NCI-H2196 (cell line): ENCODE data around the gene SMOC1.

Experiments used
- DNase-seq: peaks from one replicate; lab custom pipeline; 2025; ENCODE audit not compliant: unreplicated experiment; lab: John Stamatoyannopoulos, UW

SMOC1 gene, protein sequence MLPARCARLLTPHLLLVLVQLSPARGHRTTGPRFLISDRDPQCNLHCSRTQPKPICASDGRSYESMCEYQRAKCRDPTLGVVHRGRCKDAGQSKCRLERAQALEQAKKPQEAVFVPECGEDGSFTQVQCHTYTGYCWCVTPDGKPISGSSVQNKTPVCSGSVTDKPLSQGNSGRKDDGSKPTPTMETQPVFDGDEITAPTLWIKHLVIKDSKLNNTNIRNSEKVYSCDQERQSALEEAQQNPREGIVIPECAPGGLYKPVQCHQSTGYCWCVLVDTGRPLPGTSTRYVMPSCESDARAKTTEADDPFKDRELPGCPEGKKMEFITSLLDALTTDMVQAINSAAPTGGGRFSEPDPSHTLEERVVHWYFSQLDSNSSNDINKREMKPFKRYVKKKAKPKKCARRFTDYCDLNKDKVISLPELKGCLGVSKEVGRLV

DNA sequence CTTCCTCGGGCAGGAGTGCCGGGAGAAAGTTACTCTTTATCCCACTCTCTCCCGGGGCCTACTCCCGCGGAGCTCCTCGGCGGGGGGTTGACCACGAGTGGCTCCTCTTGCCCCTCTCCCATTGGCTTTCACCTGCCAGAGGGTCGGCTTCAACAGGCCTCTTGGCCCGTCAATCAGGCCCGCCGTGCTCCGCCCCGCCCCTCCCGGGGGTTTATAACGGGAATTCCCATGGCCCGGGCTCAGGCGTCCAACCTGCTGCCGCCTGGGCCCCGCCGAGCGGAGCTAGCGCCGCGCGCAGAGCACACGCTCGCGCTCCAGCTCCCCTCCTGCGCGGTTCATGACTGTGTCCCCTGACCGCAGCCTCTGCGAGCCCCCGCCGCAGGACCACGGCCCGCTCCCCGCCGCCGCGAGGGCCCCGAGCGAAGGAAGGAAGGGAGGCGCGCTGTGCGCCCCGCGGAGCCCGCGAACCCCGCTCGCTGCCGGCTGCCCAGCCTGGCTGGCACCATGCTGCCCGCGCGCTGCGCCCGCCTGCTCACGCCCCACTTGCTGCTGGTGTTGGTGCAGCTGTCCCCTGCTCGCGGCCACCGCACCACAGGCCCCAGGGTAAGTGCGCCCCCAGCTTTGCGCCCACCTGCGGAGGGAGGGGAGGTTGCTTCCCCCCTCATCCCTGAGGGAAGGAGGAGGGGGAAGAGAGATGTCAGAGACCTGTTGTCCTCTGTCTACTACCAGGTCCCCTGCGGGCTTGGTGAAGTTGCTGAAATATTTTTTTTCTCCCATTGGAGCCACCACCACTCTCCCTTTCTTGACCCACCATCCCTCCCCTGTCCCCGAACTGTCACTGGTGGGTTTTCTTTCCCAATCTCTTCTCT, at the start of gene SMOC1:
Gene SMOC1, plus strand, starts transcription at position 242 of the 869 bp plus-strand sequence. Its CDS starts 263 bp downstream, at position 505.
- DNase-seq, result peak; percentile 95

GRCh38 chr14:69838881-69839416, 40.3 kb upstream of the SMOC1 start:
- DNase-seq, result no peak

- no peak for DNase-seq
Observed at GRCh38 chr14:69839661-69840060, 39.6 kb upstream of the SMOC1 start.

DNA sequence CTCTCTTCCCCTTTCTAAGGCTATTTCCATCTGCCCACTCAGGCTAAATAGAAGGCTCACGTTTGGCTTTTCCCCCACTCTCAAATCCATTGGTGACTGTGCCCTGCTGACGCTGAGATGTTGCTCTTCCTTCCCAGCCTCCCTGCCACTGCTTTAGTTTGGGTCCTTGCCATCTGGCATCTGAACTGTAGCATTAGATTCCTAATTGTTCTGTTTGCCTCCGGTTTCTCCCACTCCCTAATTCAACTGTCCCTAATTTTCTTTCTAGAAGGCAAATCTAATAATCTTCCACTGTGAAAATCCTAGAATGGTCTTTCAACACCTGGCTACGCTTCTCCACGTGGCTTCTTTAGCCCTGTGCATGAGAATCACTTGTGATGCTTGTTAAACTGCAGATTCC, 37.6 kb upstream of the SMOC1 start:
- no peak for DNase-seq

- DNase-seq, result no peak
Observed at GRCh38 chr14:69842686-69843420, 36.4 kb upstream of the SMOC1 start.

GRCh38 chr14:69844171-69844570, 35.0 kb upstream of the SMOC1 start:
- DNase-seq, result no peak

GRCh38 chr14:69845050-69845581, 34.1 kb upstream of the SMOC1 start:
- no peak for DNase-seq

DNA sequence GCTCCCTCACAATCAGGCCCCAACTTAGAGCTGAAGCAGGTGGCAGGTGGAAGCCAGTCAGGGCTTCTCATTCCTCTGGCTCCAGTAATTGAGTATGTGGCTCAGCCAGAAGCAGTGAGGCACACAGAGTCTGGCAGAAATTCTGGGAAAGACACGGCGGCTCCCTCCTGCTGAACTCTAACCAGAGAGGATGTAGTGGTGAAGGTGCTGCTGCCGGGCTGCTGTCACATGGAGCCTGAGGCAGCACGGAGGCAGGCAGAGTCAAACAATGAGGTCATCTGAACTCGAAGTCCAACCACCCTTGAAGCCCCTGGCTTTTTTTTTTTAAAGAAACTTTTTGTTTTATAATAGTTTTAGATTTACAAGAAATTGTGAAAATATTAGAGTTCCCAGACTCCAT, 33.4 kb upstream of the SMOC1 start:
- DNase-seq, result peak; percentile 18

DNA sequence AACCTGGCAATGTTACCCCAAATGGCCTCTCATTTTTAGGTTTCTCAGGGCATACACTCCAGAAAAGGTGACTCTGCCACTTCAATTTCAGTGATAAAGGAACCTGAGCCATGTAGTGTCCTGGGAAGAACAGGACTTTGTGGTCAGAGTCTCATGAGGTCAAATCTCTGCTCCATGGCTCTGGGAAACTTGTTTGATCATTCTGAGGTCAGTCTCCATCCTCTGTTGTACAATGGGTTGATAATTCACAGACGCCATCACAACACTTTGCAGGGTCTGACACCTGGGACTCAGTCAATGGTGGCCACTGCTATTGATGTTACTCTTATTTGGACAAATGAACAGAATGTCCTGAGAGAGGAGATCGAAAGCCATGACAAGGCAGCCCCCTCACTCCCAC, 31.1 kb upstream of the SMOC1 start:
- no peak for DNase-seq

- peak; percentile 69 for DNase-seq
Observed at GRCh38 chr14:69848903-69849391, 30.3 kb upstream of the SMOC1 start.

DNA sequence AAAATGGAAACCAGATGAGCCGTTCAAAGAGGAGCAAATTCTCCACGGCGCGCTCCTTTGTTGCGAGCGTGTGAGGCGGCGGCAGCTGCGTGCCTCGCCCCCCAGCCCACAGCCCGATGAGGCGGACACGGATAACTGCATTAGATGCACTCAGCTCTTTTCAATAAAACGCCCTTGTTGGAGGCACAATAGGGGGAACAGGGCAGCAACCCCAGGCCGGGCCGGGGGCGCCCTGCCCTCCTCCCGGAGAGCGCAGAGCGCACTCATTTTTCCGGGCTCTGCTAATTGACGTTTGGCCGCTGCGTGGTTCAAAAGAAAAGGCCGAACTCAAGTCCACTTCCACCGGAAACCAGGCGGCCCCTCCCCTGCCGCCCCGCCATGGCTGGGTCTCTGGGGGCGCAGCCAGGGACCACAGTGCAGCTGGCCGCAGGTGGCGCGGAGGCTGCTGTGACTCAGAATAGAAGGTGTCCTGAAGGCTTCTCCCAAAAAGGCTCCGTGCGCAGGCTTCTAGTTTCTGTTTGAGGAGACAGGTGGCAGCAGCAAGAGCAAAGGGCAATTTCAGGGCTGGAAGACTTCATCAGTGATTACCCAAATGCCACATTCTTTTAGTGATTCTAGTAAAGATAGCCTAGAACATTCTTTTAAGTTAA, 29.0 kb upstream of the SMOC1 start:
- DNase-seq, result no peak

GRCh38 chr14:69850736-69851112, 28.5 kb upstream of the SMOC1 start:
- DNase-seq, result no peak

GRCh38 chr14:69852531-69853321, 26.5 kb upstream of the SMOC1 start:
- no peak for DNase-seq

DNA sequence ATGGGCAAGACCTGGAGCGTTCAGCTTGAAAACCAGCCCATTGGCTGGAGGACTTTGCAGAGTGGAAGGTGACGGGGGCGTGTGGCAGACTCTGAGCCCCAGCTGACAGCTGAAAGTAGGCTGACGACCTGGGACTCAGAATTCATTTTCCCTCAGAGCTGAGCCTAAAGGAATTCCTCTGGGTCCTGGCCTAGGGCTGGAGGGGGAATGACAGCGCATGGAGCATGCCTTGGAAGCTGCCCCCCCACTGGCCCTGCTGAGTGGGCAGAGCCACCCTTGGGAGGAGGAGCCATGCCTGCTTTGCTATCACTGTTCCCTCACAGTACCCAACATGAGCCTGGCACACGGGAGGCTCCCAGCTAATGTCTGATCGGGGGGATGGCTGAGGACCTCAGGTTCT, 25.4 kb upstream of the SMOC1 start:
- no peak for DNase-seq

DNA sequence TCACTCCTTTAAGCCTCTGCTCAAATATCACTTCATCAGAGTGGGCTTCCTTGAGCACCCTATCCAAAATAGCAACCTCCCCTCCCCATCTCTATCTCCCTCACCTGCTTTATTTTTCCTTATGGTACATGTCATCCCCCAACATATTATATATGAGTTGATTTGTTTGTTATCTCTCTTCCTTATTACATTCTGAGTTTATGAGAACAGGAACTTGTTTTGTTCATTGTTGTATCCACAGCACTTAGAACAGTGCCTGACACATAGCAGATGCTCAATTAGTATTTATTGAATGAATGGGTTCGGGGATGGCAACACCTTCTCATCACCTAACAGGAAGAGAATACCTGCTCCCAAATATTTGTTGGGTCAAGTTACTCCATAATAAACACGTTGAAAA, 24.6 kb upstream of the SMOC1 start:
- no peak for DNase-seq

DNA sequence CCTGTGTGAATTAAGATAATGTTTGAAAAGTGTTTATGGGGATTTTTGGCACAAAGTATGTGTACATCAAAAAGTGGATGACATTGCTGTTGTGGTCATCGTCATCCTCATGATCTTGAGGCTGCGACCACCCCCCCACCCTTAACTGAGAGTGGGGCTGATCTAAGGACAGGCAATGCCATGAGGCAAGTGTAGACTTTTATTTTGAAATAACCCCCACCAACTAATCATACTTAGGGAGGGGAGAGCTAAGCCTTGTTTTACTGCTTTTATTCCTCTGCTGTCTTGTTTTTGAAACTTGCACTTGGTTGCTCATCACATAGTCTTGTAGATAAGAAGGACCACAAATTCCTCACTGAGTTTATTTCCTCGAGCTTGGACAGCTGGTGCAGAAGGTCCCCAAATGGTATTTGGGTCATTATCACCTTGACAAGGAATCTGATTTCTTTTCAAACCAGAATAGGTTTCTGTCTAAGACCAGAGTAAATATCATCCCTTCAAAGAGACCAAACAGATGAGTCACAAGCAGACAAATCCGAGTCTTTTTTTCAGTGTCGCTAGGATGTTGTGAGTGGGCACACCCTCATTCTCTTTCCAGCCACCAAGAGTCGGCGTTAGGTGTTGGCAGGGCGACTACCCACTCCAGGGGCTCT, 23.9 kb upstream of the SMOC1 start:
- DNase-seq, result no peak

DNA sequence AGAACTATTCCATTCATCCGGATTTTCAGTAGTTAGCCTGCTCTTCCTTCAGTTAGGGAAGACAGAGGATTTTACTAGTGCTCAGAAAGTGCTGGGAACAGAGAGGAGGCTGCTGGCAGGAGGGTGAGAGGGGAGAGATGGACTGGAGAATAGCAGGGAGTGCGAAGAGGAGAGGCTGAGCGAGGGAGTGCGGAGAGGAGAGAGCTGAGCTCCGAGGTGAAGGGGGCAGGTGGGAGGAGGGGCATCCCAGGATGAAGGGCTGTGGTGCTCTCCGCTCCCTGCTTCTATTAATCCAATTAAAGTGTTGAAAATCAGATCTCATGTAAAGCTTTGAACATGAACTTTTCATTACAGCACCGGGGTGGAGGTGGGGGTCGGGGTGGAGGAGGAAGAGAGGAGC, 20.4 kb upstream of the SMOC1 start:
- no peak for DNase-seq

GRCh38 chr14:69859591-69859990, 19.6 kb upstream of the SMOC1 start:
- no peak for DNase-seq

DNA sequence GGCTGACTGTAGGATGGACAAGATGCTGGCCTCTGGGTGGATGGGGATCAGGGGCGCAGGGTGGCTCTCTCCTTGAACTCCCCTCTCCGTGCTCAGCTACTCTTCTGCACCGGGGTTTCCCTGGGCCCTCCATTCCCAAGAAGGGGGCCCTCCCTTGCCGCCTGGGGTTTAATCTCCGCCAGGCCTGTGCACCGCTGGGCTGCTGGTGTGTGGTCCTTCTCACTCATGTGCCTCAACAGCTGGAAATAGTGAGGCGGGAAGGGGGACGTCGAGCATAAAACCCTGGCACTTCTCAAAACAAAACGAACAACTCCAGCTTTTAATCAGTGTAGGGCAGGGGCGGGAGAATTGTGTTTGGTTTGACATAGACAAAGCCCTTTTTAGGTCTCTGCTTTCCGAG, 19.0 kb upstream of the SMOC1 start:
- DNase-seq, result no peak
